Activated CD8-positive, alpha-beta memory T cell treated with anti-CD3 and anti-CD28 coated beads for 4 hours (primary cell): ENCODE data around the gene PREPL.

Experiments used
- DNase-seq, 2 donors: peaks; one replicate each; pipeline ENCODE4 v3.0.0-alpha.2; 2020; ENCODE audit warnings: low read depth in 2 of 2

The PREPL gene

GRCh38 chr2:44295633-44296359, 65.5 kb downstream of the PREPL start:
- DNase-seq = no peak

GRCh38 chr2:44295113-44295512, 66.2 kb downstream of the PREPL start:
- DNase-seq = no peak

- DNase-seq = no peak
Observed at GRCh38 chr2:44291281-44292248, 69.7 kb downstream of the PREPL start.

- no peak for DNase-seq
Observed at GRCh38 chr2:44290261-44290660, 71.0 kb downstream of the PREPL start.

GRCh38 chr2:44286884-44287638, 74.2 kb downstream of the PREPL start:
- no peak for DNase-seq

GRCh38 chr2:44286119-44286883, 75.0 kb downstream of the PREPL start:
- no peak for DNase-seq

GRCh38 chr2:44285174-44285573, 76.1 kb downstream of the PREPL start:
- DNase-seq = no peak

GRCh38 chr2:44283116-44283666, 78.1 kb downstream of the PREPL start:
- DNase-seq = no peak

GRCh38 chr2:44280869-44281268, 80.4 kb downstream of the PREPL start:
- DNase-seq = no peak

GRCh38 chr2:44277541-44277940, 83.8 kb downstream of the PREPL start:
- DNase-seq = no peak

GRCh38 chr2:44275927-44276303, 85.4 kb downstream of the PREPL start:
- DNase-seq = no peak

GRCh38 chr2:44273596-44273995, 87.7 kb downstream of the PREPL start:
- no peak for DNase-seq

GRCh38 chr2:44273076-44273475, 88.2 kb downstream of the PREPL start:
- no peak for DNase-seq

- DNase-seq = no peak
Observed at GRCh38 chr2:44271296-44271695, 90.0 kb downstream of the PREPL start.

- DNase-seq = no peak
Observed at GRCh38 chr2:44269831-44270230, 91.5 kb downstream of the PREPL start.

- no peak for DNase-seq
Observed at GRCh38 chr2:44267796-44268648, 93.3 kb downstream of the PREPL start.
